Measurements from ENCODE around the gene CPXM1. TPM values are rescaled to one million over a fixed set of nuclear protein-coding genes. Genes with fewer than 3 reads are reported as not detected.

The CPXM1 gene
- total and polyA plus RNA-seq, 8 donors, result 0.50 to 16.2 (median 1.2) TPM; not detected in 3

- WGBS, 5 donors, result 78 to 85% (median 80%) methylated on average over 9 to 12 of the region's 12 CpGs
- TF ChIP-seq POLR2A (IDR thresholded peaks at IDR 0.05), result no peak
- Histone ChIP-seq H3K27me3 (peaks cover 0 to 14% (median 0%) of the 10 kb centered on the region in 3 donors), H3K27ac (no peak overlapping the region), H3K9me3 (no peaks in the 10 kb centered on the region), H3K36me3 (no peaks in the 10 kb centered on the region), H3K4me3 (no peak overlapping the region), H3K4me1 (peaks cover 2 to 34% (median 10%) of the 10 kb centered on the region in 4 donors)
- DNase-seq, result no peak
- intact Hi-C loops (cut with DNase I; ENCODE audit: low total_unique reads), result no loop called here
Measured at GRCh38 chr20:2745060-2745910, 55.1 kb downstream of the CPXM1 start.

Other genes starting within 250 kb of the CPXM1 start
- 100 to 1,000 TPM in 3 of 5 donors, 10 to 100 TPM in 2; 42.4 to 153 (median 103) TPM for gene NOP56, start 148.0 kb downstream of the CPXM1 start, total RNA-seq
- gene NOP56, start 148.0 kb downstream of the CPXM1 start, polyA plus RNA-seq, result 100 to 1,000 TPM in 1 of 3 donors, 10 to 100 TPM in 2; 84.1 to 157 (median 87.8) TPM
- gene IDH3B, start 136.4 kb downstream of the CPXM1 start, total RNA-seq, result 100 to 1,000 TPM in 2 of 5 donors, 10 to 100 TPM in 2, 1 to 10 TPM in 1; 1.8 to 134 (median 79.9) TPM
- gene IDH3B, start 136.4 kb downstream of the CPXM1 start, polyA plus RNA-seq, result 10 to 100 TPM; 65.2 to 84.6 (median 82.2) TPM
- gene EBF4, start 107.8 kb downstream of the CPXM1 start, total RNA-seq, result 10 to 100 TPM in 2 of 5 donors, 1 to 10 TPM in 3; 7.0 to 69.2 (median 8.5) TPM
- 10 to 100 TPM; 10.2 to 16.8 (median 15.0) TPM for gene EBF4, start 107.8 kb downstream of the CPXM1 start, polyA plus RNA-seq
- not detected for gene C20orf141, start 14.4 kb upstream of the CPXM1 start, total RNA-seq
- gene C20orf141, start 14.4 kb upstream of the CPXM1 start, polyA plus RNA-seq, result not detected
- under 1 TPM in 1 of 5 donors, not detected in 4; 0.18 TPM for gene TMEM239, start 15.7 kb upstream of the CPXM1 start, total RNA-seq
- not detected for gene TMEM239, start 15.7 kb upstream of the CPXM1 start, polyA plus RNA-seq
- 100 to 1,000 TPM in 2 of 5 donors, 10 to 100 TPM in 3; 10.3 to 166 (median 44.9) TPM for gene PCED1A, start 40.0 kb upstream of the CPXM1 start, total RNA-seq
- 10 to 100 TPM; 43.0 to 65.0 (median 44.1) TPM for gene PCED1A, start 40.0 kb upstream of the CPXM1 start, polyA plus RNA-seq
- gene VPS16, start 40.1 kb upstream of the CPXM1 start, total RNA-seq, result 10 to 100 TPM in 4 of 5 donors, 1 to 10 TPM in 1; 5.8 to 23.7 (median 20.6) TPM
- 10 to 100 TPM; 31.4 to 53.0 (median 42.6) TPM for gene VPS16, start 40.1 kb upstream of the CPXM1 start, polyA plus RNA-seq
- gene PTPRA, start 72.9 kb upstream of the CPXM1 start, total RNA-seq, result 100 to 1,000 TPM in 1 of 5 donors, 10 to 100 TPM in 4; 19.7 to 157 (median 56.7) TPM
- 10 to 100 TPM in 1 of 3 donors, 1 to 10 TPM in 2; 8.1 to 15.9 (median 9.2) TPM for gene PTPRA, start 72.9 kb upstream of the CPXM1 start, polyA plus RNA-seq
- gene GNRH2, start 243.0 kb upstream of the CPXM1 start, total RNA-seq, result 1 to 10 TPM in 1 of 5 donors, not detected in 4; 8.0 TPM
- gene GNRH2, start 243.0 kb upstream of the CPXM1 start, polyA plus RNA-seq, result 1 to 10 TPM in 1 of 3 donors, not detected in 2; 1.4 TPM
- gene MRPS26, start 245.4 kb upstream of the CPXM1 start, total RNA-seq, result 100 to 1,000 TPM in 1 of 5 donors, 10 to 100 TPM in 3, 1 to 10 TPM in 1; 4.5 to 102 (median 34.5) TPM
- 10 to 100 TPM; 65.4 to 82.8 (median 74.3) TPM for gene MRPS26, start 245.4 kb upstream of the CPXM1 start, polyA plus RNA-seq

Data from stomach (tissue), 9 donors.